Fibroblast of gingiva (primary cell): Measurements from ENCODE around the gene PLIN4.

Experiments used
- DNase-seq: peaks from one replicate; pipeline ENCODE4 v3.0.0-alpha.2; 2011; ENCODE audit warnings: low read depth

Gene PLIN4

GRCh38 chr19:4525563-4526002 is 7.3 kb upstream of the PLIN4 start:
- DNase-seq = no peak

- no peak for DNase-seq
Measured at GRCh38 chr19:4524808-4525562, 6.7 kb upstream of the PLIN4 start.

GRCh38 chr19:4523306-4524110 is 5.2 kb upstream of the PLIN4 start:
- no peak for DNase-seq

- DNase-seq = no peak
Measured at GRCh38 chr19:4522291-4523002, 4.2 kb upstream of the PLIN4 start.

GRCh38 chr19:4521888-4522242 is 3.6 kb upstream of the PLIN4 start:
- DNase-seq = no peak

- DNase-seq = peak; percentile 56
Measured at GRCh38 chr19:4521170-4521887, 3.0 kb upstream of the PLIN4 start.

- DNase-seq = peak; percentile 52
Measured at GRCh38 chr19:4519521-4520277, 1.4 kb upstream of the PLIN4 start.

GRCh38 chr19:4519172-4519496 is 848 bp upstream of the PLIN4 start:
- no peak for DNase-seq

GRCh38 chr19:4517451-4518057 is 732 bp downstream of the PLIN4 start:
- no peak for DNase-seq

GRCh38 chr19:4516939-4517300 is 1.4 kb downstream of the PLIN4 start:
- peak; percentile 61 for DNase-seq

GRCh38 chr19:4516199-4516938 is 1.9 kb downstream of the PLIN4 start:
- DNase-seq = peak; percentile 59

- DNase-seq = no peak
Measured at GRCh38 chr19:4515732-4516131, 2.6 kb downstream of the PLIN4 start.

- DNase-seq = no peak
Measured at GRCh38 chr19:4513248-4513647, 5.0 kb downstream of the PLIN4 start.

- DNase-seq = no peak
Measured at GRCh38 chr19:4512070-4512469, 6.2 kb downstream of the PLIN4 start.

- DNase-seq = no peak
Measured at GRCh38 chr19:4511300-4512054, 6.8 kb downstream of the PLIN4 start.

GRCh38 chr19:4510435-4511255 is 7.6 kb downstream of the PLIN4 start:
- DNase-seq = no peak

- DNase-seq = no peak
Measured at GRCh38 chr19:4508698-4509097, 9.6 kb downstream of the PLIN4 start.

- no peak for DNase-seq
Measured at GRCh38 chr19:4507804-4508203, 10.5 kb downstream of the PLIN4 start.

- no peak for DNase-seq
Measured at GRCh38 chr19:4507150-4507452, 11.2 kb downstream of the PLIN4 start.
